Mesenteric fat pad (tissue), 1 donor: ENCODE data around the gene PLET1. TPM values are rescaled to one million over a fixed set of nuclear protein-coding genes. Genes with fewer than 3 reads are reported as not detected.

Experiments used
- DNase-seq: peaks from one replicate; pipeline ENCODE4 v3.0.0-alpha.2; 2020; ENCODE audit warnings: low spot score
- total RNA-seq: library from RNA; stranded (reverse); fragmentation: NEBNext Ultra II Directional; extraction: Animal tissue kit (Norgen Biotek cat#: 25700); gene quantifications from one replicate; pipeline ENCODE4 v1.2.1, GENCODE V29; 2021
- donor health status: DM: yes; HTN: yes; CAD: no.

Gene PLET1
- total RNA-seq, 1 donor from 2014 or later, result not detected

DNA sequence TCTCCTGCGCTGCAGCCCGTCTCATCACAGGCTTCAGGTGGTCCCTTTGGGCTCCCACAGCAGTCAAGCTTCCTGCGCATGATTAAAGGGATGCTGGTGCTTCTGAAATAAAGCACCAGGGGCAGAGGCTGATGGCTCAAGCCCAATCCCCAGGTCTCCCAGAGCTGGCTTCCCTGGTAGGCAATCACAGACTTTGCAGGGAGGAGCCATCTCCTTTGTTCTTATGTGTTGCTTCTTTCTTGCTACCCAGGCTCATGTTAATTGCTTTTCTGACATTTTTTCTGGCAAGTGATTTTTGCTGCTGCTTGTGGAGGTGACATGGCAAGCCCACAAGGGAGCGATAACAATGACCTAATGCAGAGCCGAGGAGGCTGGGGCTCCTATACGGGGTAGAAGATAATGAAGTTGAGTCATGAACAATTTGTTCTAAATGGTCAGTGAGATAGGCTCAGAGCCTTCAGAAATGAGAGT, 25.2 kb upstream of the PLET1 start:
- DNase-seq, result no peak

DNA sequence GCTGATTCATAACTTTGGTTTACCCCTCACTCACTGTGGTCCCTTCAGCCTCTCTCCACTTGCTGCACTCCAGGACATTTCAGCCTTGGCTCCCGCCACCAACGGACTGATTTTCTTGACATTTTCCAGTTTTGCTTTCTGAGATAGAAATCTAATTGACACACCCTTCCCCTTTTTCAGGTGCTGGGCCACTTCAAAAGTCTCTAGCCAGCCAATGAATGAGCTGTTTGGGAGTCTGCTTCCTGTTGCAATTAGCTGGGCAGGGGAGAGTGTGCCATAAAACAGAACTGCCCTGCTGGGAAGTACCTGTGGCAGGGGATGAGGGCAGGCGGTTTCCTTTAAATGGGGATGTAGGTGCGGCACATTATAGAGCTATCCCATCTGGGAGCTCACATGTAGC, 21.1 kb upstream of the PLET1 start:
- no peak for DNase-seq

DNA sequence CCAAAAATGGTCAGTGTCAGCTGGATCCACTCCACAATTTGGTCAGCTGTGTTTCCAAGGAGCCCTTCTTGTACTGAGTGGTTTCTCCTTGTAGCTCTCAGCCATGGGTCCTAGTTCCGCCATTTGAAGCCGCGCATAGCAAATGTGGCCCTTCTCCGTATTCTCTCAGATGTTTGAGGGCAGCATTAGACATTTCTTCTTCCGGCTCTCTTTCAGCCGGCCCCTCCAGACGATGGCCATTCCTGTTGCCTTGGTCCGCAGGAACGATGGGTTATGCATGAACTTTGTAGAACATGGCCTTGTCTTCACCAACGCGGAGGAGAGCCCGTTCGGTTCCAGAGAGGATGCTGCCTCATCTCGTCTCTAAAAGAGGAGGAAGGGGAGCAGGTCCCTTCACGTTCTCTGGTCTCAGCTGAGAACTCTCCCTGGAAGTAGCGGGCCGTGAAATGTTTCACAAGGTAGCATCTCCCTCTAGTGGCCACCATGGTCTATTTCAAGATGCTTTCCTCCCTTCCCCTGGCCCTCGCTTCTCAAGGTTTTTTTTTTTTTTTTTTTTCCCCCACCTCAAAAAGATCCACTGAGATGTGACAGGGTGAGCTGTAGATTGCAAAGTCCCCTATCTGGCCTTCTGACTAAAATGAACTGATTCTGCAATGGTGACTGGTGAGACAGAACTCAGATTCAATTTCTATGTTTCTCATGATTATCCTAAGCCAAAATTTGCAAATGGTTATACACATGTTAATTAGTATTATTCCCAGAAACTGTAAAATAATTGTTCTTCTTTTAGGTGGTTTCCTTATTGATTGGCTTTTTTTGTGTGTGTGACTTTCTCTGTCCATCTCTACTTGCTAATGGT, 19.8 kb upstream of the PLET1 start:
- DNase-seq, result no peak

DNA sequence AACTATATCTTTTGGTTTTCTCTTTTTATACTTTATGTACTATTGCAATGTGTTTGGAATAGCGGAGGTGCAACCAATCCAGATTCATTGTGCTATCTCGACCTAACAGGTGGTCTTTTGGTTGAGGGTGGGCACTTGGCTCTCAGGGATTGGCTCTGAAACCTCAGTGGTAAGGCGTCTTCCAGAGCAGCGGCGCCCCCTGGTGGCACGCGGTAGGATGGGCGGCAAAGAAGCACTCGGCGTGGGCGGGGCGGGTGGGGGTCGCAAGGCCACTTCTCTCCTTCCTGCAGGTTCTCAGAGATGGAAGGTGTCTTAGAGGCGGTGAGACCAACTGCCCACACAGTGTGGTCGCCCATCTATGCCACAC, 19.2 kb upstream of the PLET1 start:
- DNase-seq, result no peak

DNA sequence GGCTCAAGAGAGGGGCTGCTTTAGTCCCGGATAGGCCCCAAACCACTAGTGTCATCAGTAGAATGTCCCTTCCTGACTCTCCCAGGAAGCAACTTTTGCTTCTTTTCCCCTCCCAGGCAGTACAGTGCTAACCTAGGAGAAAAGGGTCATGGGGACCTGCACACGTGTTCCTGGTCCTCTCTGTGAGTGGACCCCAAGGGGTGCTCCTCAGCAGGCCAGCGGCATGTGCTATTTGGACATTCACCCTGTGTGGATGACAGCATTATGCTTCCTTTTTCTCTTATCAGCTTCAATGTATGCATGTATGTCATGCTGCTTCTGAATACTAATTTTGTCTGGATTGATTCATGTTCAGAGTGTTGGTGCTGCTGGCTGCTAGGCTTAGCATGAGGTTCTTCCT, 18.1 kb upstream of the PLET1 start:
- DNase-seq, result no peak

DNA sequence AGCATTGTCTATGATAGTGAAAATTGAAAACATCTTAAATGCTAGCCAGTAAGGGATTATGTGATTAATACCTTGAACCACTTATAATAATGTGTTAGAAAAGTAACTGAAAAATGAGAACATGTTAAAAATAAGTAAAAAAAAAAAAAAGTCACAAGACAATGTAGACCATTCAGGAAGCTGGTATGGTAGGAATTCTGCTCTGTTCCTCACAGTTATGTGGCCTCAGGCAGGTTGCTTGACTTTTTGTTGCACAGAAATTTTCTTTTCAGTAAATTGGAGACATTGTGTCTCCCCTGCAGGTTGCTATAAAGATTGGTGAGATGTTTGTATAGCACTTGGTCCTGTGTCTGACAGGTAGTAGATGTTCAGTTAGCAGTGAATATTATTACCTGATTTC, 17.3 kb upstream of the PLET1 start:
- DNase-seq, result no peak

DNA sequence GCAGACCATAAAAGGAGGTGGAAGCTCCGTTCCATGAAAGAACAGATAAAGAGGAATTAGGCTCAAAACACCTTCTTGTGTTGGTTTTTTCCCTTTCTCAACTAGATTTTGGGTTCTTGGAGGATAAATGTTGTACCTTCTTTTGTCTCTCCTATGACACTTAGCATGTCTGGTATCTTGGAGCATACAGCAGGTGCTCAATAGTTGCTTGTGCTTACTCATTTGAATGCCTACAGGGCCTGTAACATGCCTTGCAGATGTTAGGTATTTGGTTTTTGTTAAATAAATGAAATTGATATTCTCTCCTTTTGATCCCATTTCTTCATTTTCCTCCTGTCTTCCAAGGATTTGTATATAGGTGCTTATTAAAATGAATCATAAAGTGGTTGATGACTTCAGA, 16.4 kb upstream of the PLET1 start:
- no peak for DNase-seq

DNA sequence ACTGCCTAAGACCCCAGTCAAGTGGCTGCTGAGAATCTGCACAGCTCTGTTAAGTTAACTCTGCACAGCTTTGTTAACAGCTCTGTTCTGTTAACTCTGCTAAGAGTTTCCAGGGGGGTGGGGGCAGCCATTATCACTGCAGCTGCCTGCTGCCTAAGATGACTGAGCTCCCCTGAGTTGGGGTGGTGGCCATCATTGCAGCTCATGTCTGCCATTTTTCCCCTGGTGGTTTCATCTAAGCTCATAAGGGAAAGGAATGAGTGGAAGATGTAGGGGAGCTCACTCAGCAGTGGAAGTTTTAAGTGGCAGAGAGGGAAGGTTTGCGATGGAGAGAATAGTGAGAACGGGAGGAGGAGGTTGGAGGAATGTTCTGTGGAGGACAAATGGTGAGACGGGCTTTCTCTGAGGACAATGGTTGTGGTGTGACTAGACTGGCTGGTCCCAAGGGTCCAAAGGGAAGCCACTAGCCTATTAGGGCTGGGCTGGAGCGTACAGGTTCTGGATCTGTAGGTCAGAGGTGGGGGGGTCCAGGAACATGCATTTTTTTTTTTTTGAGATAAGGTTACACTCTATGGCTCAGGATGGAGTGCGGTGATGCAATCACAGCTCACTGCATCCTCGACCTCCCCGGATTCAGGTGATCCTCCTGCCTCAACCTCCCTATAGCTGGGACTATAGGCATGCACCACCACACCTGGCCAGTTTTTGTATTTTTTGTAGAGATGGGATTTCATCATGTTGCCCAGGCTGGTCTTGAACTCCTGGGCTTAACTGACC, 13.5 kb upstream of the PLET1 start:
- no peak for DNase-seq

DNA sequence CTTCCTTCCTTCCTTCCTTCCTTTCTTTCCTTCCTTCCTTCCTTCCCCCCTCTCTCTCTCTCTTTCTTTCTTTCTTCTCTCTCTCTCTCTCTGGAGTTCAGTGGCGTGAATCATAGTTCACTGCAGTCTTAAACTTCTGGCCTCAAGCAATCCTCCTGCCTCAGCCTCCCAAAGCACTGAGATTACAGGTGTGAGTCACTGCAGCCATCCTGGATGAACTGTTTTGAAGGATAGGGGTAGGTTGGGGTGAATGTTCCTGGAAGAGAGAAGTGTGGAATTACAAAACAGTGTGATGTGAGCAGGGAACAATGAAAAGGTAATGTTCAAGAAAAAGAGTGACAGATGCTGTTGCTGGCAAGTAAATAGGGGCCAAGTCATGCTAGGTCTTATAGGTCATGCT, 12.4 kb upstream of the PLET1 start:
- no peak for DNase-seq

DNA sequence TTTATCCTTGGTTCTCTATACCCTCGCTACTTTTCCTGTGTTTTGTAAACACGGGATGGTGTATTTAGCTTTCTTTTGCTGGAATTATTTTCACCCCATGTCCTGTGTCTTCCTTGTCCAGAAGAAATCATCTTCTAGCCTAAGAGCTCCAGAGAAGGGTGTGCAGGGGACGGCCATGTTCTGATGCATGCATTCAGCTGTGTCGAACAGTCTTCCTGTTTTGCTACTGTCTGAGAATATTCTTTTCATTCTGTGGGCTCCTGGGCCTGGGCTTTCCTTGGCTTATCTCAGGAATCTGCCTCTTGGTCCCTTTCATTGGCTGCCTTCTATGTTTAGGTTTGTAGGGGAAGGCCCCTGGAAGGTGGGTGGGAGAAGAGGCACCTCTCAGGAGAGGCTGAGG, 10.6 kb upstream of the PLET1 start:
- DNase-seq, result no peak

DNA sequence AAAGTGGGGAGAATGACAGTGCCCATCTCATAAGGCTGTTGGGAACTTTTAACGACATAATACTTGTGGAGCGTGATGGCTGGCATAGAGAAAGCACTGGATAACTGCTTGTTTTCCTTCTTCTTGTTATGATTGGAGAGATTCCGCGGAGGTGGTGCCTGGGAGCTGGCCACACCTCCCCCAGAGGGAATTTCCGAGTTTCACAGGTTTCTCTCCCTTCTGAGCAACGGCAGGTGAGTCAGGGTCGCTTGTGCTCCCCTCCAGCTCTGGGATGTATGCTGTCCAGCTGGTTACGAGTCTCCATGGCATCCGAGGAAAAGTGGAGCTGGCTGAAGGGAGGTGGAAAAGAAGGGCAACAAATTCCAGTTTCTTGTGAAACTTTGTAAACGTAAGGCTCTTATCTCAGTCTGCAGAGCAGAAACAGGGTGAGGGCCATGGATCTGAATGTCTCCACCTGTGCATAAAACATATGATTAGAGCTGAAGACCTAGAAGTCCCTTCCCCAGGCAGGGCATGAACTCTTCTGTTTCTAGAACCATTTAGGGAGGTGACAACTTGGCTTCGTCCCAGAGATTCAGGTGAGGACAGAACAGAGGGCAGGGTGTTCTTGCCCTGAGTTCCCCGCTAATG, 10.0 kb upstream of the PLET1 start:
- no peak for DNase-seq

DNA sequence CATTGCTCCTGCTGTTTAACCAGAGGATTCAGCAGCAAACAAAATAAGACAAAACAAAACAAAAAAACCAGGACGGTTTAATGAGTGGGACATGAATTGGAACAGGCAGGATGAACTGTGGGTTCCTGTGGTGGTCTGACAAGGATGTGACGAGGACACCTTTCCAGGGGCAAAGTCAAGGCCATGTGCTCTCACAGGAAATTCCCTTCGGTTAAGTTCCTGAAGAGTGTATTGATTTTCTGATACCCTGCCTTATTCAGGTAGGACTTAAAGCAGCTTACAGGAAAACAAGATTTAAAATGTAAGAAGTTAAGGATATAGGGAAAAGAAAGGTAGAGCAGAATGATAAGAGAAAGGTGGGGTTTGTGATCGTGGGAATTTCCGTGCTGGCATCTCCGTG, 8.5 kb upstream of the PLET1 start:
- DNase-seq, result no peak

DNA sequence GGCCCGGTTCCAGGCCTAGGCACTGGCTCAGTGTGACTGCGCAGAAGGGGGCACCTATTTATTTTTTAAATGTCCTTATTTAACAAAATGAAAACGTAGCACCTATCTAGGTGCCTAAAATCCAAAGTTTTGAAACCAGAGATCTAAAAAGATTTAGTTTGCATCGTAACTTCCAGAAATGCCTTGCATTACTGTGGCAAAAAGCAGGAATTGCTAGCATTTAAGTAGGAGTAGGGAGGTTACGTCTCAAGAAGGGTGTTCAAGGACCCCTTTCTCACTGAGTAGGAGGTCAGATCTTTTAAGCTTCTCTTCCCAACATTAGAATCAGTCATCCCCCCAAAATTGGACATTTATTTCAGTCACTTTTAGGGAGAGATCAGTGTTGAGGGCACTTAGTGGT, 7.7 kb upstream of the PLET1 start:
- no peak for DNase-seq

DNA sequence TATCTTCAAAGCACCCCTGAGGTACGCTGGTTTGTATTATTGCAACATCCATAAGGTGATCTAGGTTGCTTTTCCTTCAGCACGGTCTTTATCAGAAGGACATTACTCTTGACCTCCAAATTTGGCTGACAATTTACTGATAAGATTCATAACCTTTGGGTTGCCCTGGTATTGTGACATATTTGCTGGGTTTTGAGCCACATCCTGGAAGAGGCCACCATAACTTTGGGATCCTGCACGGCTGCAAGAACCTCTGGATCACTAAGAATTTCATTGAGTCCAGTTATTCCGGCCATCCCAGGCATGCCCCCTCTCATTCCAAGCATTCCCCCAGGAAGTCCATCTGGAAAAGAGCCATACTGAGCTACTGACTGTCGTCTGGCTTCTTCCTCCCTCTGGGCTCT, 6.5 kb upstream of the PLET1 start:
- DNase-seq, result no peak

DNA sequence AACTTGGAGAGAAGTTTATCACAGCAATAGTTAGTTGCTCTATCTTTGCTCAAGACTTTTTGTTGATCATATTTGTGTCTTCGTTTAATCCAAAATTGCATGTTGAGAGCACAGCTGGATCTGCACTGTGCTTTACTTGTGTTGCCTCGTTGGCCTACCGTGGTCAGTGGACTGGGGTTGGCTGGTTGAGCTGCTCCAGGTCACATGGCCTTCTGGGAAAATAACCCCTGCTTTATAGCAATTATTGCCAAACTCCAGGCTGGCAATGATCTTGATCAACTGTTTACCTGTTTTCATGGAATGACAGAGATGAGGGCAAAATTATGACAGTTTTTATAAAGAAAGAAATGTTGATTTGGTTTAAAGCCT, 5.7 kb upstream of the PLET1 start:
- no peak for DNase-seq

DNA sequence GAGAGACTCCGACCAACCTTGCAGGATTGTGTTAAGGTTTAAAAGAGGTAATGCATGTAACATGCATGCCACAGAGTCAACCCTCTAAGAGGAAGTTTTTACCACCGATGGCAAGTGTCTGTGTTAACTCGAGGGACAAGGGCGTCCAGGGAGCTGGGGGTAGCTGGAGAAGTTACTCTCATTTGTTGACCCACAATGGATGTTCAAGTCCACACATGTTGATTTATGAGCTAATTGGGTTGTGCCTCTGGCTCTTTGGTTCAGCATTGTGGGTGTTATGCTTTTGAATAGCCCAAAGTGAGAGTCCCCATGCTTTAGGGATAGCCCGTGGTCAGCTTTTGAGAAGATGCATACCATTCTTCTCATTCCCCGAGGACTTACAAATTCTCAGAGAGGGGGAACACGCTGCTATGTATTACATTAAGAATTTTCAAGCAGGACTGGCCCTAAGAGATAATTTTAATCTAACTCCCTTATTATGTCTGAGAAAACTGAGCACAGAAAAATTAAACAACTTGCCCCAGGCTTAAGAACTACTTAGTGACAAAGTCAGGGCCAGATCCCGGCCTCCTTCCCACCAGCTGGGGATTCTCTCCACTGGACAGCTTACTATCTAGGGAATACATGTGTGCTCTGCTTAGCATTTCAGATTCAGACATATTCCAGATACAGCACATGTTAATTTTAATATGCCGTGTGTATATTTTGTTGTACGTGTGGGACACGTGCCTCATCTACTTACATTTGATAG, 5.2 kb upstream of the PLET1 start:
- DNase-seq, result no peak

DNA sequence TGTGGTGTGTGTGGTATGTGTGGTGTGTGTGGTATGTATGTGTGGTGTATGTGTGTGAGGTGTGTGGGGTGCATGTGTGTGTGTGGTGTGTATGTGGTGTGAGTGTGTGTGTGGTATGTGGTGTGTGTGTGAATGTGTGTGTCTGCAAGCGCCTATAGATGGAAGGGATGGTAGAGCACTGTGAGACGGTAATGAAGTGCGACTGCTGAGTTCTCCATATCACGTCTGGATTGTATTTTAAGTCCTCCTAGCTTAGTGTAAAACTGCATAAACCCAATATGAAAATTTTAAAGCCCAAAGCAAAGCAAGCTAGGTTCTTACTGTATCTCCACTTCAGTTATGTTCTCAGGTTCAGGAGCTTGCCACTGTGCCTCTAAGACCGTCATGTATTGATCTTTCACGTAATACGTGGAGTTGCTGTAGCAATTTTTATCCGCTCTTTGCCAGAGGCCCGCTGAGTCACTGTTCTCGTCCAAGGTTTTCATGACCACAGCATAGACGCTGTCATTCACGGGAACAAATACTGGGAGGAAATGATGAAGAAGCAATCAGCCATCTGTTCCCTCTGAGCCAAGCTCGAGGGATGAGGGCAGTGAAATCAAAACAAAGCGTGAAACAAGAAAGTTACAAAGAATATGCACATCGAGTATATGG, 5.5 kb downstream of the PLET1 start:
- no peak for DNase-seq

DNA sequence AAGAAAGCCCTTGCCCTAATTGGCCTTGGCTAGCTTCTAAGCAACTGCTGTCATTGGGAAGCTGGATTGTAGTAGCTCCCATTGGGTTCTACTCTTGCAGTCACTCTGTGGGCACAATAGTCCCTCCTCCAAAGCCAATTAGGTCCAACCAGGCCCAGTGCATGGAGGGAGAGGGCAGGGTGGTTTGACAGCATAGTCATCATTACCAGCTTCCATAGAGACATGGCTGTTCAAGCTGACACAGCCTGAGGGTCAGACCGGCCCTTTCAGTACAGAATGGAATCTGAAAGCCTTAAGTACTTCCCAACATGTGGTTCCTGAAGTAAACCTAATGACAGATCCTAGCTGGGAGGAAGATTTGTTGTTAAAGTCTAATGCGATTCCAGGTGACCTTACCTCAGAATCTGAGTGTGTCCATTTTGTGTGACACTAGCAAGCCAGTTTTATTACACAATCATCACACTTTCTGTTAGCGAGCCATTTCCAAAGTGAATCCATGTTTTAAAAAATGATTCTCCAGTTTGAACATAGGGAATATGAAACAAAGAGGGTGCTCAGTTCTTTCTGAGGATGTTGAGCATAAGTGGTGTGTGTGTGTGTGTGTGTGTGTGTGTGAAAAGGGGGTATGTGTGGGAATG, 6.9 kb downstream of the PLET1 start:
- no peak for DNase-seq

DNA sequence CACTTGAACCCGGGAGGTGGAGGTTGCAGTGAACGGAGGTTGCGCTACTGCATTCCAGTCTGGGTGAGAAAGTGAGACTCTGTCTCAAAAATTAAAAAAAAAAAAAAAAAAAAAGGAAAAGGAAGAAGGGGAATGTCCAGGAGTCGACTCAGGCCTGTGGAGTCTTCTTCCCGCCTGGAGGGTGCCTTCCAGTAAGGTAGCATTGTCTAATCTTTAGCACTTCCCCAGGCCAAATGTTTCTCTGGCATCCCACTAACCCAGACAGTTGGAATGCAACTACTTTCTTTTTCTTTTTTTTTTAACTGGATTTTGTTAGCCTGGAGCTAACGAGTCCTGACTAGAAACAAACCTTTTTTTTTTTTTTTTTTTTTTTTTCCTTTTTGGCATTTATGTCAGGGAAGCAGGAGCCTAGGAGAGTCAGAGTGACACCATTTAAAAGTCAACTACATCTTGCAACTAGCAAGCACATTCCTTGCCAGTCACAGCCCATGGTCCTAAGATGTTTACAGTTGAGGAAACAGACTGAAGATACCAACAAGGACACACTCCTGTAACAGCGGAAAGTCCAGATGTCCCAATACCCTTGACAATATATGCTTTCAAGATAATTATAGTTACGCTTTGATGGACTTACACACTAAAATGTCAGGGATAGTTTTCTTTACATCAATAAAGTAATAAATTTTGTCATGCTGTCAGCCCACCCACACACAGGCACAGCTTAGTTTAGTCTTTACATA, 10.6 kb downstream of the PLET1 start:
- DNase-seq, result no peak

DNA sequence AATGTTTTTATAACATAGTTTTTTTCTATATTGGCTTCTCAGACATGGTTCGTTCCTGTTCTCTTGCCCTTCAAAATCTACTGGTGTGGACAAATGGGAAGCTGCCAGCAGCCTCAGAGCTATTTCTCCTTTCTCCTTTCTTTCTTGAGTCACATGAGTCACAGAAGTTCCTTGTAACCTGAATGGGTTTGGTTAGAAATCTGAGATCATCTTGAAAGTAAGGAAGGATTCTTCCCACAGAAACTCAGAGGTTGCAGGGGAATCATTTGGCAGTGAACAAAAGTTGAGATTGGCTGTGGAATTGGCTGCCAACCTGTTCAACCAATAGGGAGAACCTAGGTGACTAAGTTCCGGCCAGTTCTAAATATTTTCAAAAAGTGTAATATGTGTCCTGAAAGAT, 12.5 kb downstream of the PLET1 start:
- DNase-seq, result no peak
